Measurements from ENCODE around the gene NREP. TPM values are rescaled to one million over a fixed set of nuclear protein-coding genes. Genes with fewer than 3 reads are reported as not detected.

Gene NREP
- total and polyA plus RNA-seq, 5 donors from 2014 or later = 0.14 to 1.3 (median 0.57) TPM

DNA sequence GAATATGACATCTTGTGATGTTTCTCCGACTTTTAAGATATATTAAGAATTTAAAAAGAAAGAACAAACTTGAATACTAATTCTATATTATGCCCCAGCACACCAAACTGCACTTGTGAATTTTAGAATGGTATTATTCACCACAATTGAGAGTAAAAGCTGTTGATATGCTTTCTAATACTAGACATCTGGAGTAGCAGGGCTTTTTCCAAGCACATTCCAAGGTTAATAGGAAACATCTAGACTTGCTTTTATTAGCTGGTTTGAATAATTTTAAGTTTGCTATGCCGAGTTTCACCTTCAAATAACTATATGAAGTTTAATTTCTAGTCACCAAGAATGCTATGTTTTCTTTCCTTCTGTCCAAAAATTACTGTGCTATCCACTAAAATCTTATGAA, 13.5 kb downstream of the NREP start:
- Histone ChIP-seq H3K4me1 (ENCODE audit: control insufficient read depth, insufficient read depth, low read length, poor library complexity, severe bottlenecking) (no peaks in the 10 kb centered on the region), H3K9me3 (ENCODE audit: control insufficient read depth in 2 of 2, low read length in 2 of 2) (no peaks in the 10 kb centered on the region), H3K27me3 (ENCODE audit: control insufficient read depth, insufficient read depth, low read length) (peaks cover 5% of the 10 kb centered on the region), H3K36me3 (ENCODE audit: control insufficient read depth, insufficient read depth, low read length) (no peaks in the 10 kb centered on the region), H3K4me3 (ENCODE audit: low read depth, low read length) (no peak overlapping the region), H3K27ac (ENCODE audit: insufficient read depth, low read length, poor library complexity, severe bottlenecking) (no peak overlapping the region)
- Mint-ChIP-seq H3K36me3 (no peaks in the 10 kb centered on the region), H3K27me3 (peaks cover 19% of the 10 kb centered on the region), H3K27ac (no peak overlapping the region), H3K4me1 (no peaks in the 10 kb centered on the region), H3K4me3 (no peak overlapping the region), H3K9me3 (peaks cover 0 to 1% (median 0%) of the 10 kb centered on the region in 7 donors)
- ATAC-seq (ENCODE audit: low read depth in 2 of 2) (no peak), DNase-seq (no peak)

DNA sequence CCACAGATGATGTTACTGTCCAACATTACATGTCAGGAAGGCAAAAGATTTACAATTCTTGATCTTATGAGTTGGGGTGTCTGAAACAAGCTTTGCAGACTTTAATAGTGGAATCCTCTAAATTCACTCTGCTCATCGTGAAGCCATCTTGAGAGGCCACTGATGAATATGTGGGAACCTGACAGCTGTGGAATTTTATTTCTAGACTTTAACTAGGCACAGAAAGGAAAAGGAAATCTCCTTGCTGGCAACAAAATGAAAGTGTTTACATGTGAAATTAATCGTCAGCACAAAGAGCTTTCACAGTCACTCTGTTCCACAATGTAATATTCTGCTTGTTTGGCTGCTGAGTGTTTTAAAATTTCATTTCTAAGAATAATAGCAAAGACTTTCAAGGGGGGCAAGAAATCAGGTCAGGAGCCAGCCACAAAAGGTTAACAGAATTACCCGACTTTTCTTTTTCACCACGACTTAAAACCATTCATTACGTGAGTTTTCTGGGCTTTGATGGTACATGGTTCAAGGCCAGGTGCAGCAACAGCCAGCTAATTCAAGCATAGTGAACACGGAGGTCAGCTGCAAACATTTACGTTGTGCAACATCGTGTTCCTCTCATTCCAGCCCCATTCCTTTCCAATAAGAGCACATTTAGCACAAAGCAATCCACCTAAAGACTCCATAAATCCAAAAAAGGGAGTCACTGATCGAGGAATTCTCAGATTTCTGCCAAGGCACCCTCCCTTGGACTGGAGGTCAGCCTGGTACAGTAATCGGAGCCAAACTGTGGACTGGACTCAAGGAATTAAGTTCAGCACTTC, 14.6 kb downstream of the NREP start:
- Histone ChIP-seq H3K27me3 (ENCODE audit: control insufficient read depth, insufficient read depth, low read length) (peaks cover 5% of the 10 kb centered on the region), H3K4me3 (ENCODE audit: low read depth, low read length) (no peak overlapping the region), H3K27ac (ENCODE audit: insufficient read depth, low read length, poor library complexity, severe bottlenecking) (no peak overlapping the region), H3K4me1 (ENCODE audit: control insufficient read depth, insufficient read depth, low read length, poor library complexity, severe bottlenecking) (no peaks in the 10 kb centered on the region), H3K9me3 (ENCODE audit: control insufficient read depth in 2 of 2, low read length in 2 of 2) (no peaks in the 10 kb centered on the region), H3K36me3 (ENCODE audit: control insufficient read depth, insufficient read depth, low read length) (no peaks in the 10 kb centered on the region)
- peaks cover 0 to 1% (median 0%) of the 10 kb centered on the region in 7 donors for H3K9me3 Mint-ChIP-seq
- no peak for ATAC-seq (ENCODE audit: low read depth in 2 of 2)
- H3K36me3 Mint-ChIP-seq = no peaks in the 10 kb centered on the region
- H3K4me1 Mint-ChIP-seq = no peaks in the 10 kb centered on the region
- no peak overlapping the region for H3K4me3 Mint-ChIP-seq
- no peak overlapping the region for H3K27ac Mint-ChIP-seq
- peaks cover 26% of the 10 kb centered on the region for H3K27me3 Mint-ChIP-seq
- no peak for DNase-seq

DNA sequence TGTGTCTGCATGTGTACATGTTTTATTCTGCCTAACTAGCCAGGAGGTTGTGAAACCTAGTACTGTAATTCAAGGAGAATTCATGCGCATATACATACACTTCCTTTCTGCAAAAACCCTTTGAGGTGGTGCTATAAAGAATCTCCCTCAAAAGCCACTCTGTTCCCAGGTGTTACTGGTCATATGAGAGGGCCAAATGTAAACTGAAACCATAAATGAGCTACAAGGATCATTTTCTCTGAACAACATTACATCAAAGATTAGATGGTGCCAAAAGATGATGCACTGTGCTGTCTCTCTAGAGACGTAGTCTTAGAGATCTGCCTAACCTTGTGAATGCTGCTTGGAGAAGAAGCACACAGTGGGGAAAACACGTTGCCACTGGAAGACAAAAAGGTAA, 15.7 kb downstream of the NREP start:
- no peak for ATAC-seq (ENCODE audit: low read depth in 2 of 2)
- Histone ChIP-seq H3K36me3 (ENCODE audit: control insufficient read depth, insufficient read depth, low read length) (no peaks in the 10 kb centered on the region), H3K27me3 (ENCODE audit: control insufficient read depth, insufficient read depth, low read length) (peaks cover 9% of the 10 kb centered on the region), H3K27ac (ENCODE audit: insufficient read depth, low read length, poor library complexity, severe bottlenecking) (no peak overlapping the region), H3K4me1 (ENCODE audit: control insufficient read depth, insufficient read depth, low read length, poor library complexity, severe bottlenecking) (no peaks in the 10 kb centered on the region), H3K4me3 (ENCODE audit: low read depth, low read length) (no peak overlapping the region), H3K9me3 (ENCODE audit: control insufficient read depth in 2 of 2, low read length in 2 of 2) (no peaks in the 10 kb centered on the region)
- DNase-seq = peak in 1 of 3 donors; percentile 5
- Mint-ChIP-seq H3K4me1 (no peaks in the 10 kb centered on the region), H3K9me3 (peaks cover 0 to 1% (median 0%) of the 10 kb centered on the region in 7 donors), H3K36me3 (no peaks in the 10 kb centered on the region), H3K4me3 (no peak overlapping the region), H3K27me3 (peaks cover 26% of the 10 kb centered on the region), H3K27ac (no peak overlapping the region)

DNA sequence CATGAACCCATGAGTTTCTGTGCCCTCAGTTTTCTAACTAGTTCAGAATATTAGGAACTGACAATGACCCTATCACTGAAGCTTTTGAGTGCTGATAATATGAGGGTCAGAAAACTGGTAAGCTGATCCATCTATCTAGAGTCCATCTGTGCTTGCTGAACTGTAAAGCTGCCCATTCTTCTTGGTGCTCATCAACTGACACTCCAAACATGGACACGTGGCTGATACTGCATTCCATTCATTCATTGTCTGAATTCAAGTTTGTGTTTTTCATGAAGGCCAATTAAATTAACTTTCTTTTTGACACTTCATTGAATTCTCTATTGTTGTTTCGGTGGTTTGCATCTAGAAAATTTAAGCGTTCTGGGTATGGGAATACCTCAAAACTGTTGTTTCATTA, 17.6 kb downstream of the NREP start:
- no peaks in the 10 kb centered on the region for H3K36me3 ChIP-seq (ENCODE audit: control insufficient read depth, insufficient read depth, low read length)
- no peaks in the 10 kb centered on the region for H3K9me3 ChIP-seq (ENCODE audit: control insufficient read depth in 2 of 2, low read length in 2 of 2)
- Mint-ChIP-seq H3K36me3 (no peaks in the 10 kb centered on the region), H3K27ac (no peak overlapping the region), H3K27me3 (peaks cover 20% of the 10 kb centered on the region), H3K9me3 (no peaks in the 10 kb centered on the region), H3K4me1 (no peaks in the 10 kb centered on the region), H3K4me3 (no peak overlapping the region)
- DNase-seq = no peak
- H3K4me1 ChIP-seq (ENCODE audit: control insufficient read depth, insufficient read depth, low read length, poor library complexity, severe bottlenecking) = no peaks in the 10 kb centered on the region
- H3K27ac ChIP-seq (ENCODE audit: insufficient read depth, low read length, poor library complexity, severe bottlenecking) = no peak overlapping the region
- H3K27me3 ChIP-seq (ENCODE audit: control insufficient read depth, insufficient read depth, low read length) = peaks cover 9% of the 10 kb centered on the region
- ATAC-seq (ENCODE audit: low read depth in 2 of 2) = no peak
- no peak overlapping the region for H3K4me3 ChIP-seq (ENCODE audit: low read depth, low read length)

DNA sequence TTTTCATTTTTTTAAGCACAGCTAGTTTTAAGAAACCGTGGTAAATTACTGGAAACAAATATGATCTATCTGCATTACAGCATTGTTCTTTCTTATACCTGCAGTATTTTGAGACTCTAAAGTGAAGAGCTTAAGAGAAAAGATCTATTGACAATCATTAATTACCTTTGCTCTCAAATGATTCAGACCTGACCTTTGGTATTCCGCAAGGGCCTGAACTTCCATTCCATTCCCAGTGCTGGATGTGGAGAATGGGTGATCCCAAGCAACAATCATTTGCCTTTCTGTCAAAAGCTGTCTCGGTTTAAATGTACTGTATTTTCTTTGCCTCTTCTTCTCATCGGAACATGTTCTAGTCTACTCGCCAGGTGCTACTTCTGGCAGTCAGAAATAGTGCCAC, 18.9 kb downstream of the NREP start:
- no peaks in the 10 kb centered on the region for H3K9me3 ChIP-seq (ENCODE audit: control insufficient read depth in 2 of 2, low read length in 2 of 2)
- H3K27ac ChIP-seq (ENCODE audit: insufficient read depth, low read length, poor library complexity, severe bottlenecking) = no peak overlapping the region
- no peaks in the 10 kb centered on the region for H3K36me3 ChIP-seq (ENCODE audit: control insufficient read depth, insufficient read depth, low read length)
- H3K27me3 ChIP-seq (ENCODE audit: control insufficient read depth, insufficient read depth, low read length) = peaks cover 6% of the 10 kb centered on the region
- no peak overlapping the region for H3K4me3 Mint-ChIP-seq
- no peaks in the 10 kb centered on the region for H3K36me3 Mint-ChIP-seq
- ATAC-seq (ENCODE audit: low read depth in 2 of 2) (no peak), DNase-seq (no peak)
- H3K27me3 Mint-ChIP-seq = peaks cover 20% of the 10 kb centered on the region
- H3K9me3 Mint-ChIP-seq = no peaks in the 10 kb centered on the region
- H3K27ac Mint-ChIP-seq = no peak overlapping the region
- H3K4me3 ChIP-seq (ENCODE audit: low read depth, low read length) = no peak overlapping the region
- no peaks in the 10 kb centered on the region for H3K4me1 ChIP-seq (ENCODE audit: control insufficient read depth, insufficient read depth, low read length, poor library complexity, severe bottlenecking)
- H3K4me1 Mint-ChIP-seq = no peaks in the 10 kb centered on the region

DNA sequence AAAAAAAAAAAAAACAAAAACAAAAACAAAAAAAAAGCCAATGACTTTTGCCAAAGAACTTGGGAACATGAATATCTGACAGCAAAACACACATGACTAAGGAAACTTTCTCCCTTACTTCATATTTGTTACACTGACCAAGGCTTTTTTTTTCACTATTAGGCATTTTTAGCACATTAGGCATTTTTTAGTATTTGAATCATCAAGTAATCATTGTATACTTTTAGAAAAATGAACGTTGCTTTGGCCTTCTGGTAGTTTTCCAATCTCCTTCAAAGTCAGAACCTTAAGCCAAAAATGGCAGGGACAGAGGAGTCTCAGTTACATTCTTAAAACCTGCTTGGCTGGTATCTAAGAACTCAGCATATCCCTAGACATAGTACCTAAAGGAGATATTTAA, 19.3 kb downstream of the NREP start:
- no peaks in the 10 kb centered on the region for H3K9me3 Mint-ChIP-seq

DNA sequence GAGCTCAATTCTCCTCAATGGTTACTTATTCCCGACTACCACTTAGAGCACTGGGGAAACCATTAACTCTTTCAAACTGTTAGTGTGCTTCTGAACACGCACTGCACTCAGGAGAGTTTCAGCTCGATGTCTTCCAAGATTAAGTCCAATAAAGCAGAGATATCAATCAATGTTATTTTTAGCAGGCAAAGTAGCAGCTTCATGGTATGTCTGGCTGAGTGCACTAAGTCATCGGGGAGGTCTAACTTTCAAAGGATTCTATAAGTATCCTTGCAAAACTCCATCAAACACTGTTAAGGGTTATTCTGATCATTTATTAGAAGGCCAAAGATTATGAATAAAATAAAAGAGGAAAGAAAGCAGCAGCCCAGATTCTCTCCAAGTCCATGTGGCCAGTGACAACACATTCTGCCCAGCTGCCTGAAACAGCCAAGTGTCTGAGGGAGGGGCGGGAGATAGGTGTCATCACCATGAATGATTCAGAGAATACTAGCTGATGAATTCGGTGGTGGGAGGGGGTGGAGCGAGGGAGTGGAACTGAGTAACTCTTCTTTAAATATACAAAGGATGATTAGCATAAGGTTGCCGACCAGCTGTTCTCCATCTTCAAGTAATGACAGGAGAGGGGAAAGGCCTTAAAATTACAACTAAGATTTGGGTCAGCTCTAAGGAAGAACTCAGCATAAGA, 21.3 kb downstream of the NREP start:
- H3K9me3 ChIP-seq (ENCODE audit: control insufficient read depth in 2 of 2, low read length in 2 of 2) = no peaks in the 10 kb centered on the region
- H3K27me3 ChIP-seq (ENCODE audit: control insufficient read depth, insufficient read depth, low read length) = peaks cover 3% of the 10 kb centered on the region
- peaks cover 0 to 1% (median 0%) of the 10 kb centered on the region in 4 donors for H3K4me1 Mint-ChIP-seq

More for the DNA sequence above, 19.3 kb downstream of the NREP start:
- Histone ChIP-seq H3K4me3 (ENCODE audit: low read depth, low read length) (no peak overlapping the region), H3K27me3 (ENCODE audit: control insufficient read depth, insufficient read depth, low read length) (peaks cover 6% of the 10 kb centered on the region), H3K9me3 (ENCODE audit: control insufficient read depth in 2 of 2, low read length in 2 of 2) (no peaks in the 10 kb centered on the region), H3K36me3 (ENCODE audit: control insufficient read depth, insufficient read depth, low read length) (no peaks in the 10 kb centered on the region), H3K4me1 (ENCODE audit: control insufficient read depth, insufficient read depth, low read length, poor library complexity, severe bottlenecking) (no peaks in the 10 kb centered on the region), H3K27ac (ENCODE audit: insufficient read depth, low read length, poor library complexity, severe bottlenecking) (no peak overlapping the region)
- Mint-ChIP-seq H3K4me3 (no peak overlapping the region), H3K27me3 (peaks cover 16% of the 10 kb centered on the region), H3K36me3 (no peaks in the 10 kb centered on the region), H3K27ac (no peak overlapping the region), H3K4me1 (no peaks in the 10 kb centered on the region)
- no peak for ATAC-seq (ENCODE audit: low read depth in 2 of 2)
- no peak for DNase-seq

More for the DNA sequence above, 21.3 kb downstream of the NREP start:
- H3K27ac Mint-ChIP-seq = no peak overlapping the region
- no peak overlapping the region for H3K4me3 Mint-ChIP-seq
- Histone ChIP-seq H3K36me3 (ENCODE audit: control insufficient read depth, insufficient read depth, low read length) (no peaks in the 10 kb centered on the region), H3K4me3 (ENCODE audit: low read depth, low read length) (no peak overlapping the region), H3K4me1 (ENCODE audit: control insufficient read depth, insufficient read depth, low read length, poor library complexity, severe bottlenecking) (no peaks in the 10 kb centered on the region), H3K27ac (ENCODE audit: insufficient read depth, low read length, poor library complexity, severe bottlenecking) (no peak overlapping the region)
- no peak for ATAC-seq (ENCODE audit: low read depth in 2 of 2)
- H3K36me3 Mint-ChIP-seq = no peaks in the 10 kb centered on the region
- peaks cover 14% of the 10 kb centered on the region for H3K27me3 Mint-ChIP-seq
- no peak for DNase-seq
- no peaks in the 10 kb centered on the region for H3K9me3 Mint-ChIP-seq
